ENCODE measurements around the gene MED27.

Gene MED27

GRCh38 chr9:131845305-131846298 is 234.1 kb downstream of the MED27 start:
- DNase-seq = no peak

DNA sequence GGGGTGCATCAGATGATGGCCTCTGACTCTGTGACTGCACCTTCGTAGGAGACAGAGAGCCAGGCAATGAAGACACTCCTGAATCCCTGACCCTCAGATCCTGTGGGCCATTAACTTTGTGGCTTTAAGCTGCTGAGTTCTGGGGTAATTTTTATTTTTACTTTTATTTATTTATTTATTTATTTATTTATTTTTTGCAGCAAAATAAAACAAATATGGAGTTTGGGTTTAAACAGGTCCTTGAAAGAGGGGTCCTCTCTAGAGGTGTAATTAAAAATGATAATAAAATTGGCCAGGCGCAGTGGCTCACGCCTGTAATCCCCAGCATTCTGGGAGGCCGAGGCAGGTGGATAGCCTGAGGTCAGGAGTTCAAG is 234.9 kb downstream of the MED27 start:
- no peak for DNase-seq

DNA sequence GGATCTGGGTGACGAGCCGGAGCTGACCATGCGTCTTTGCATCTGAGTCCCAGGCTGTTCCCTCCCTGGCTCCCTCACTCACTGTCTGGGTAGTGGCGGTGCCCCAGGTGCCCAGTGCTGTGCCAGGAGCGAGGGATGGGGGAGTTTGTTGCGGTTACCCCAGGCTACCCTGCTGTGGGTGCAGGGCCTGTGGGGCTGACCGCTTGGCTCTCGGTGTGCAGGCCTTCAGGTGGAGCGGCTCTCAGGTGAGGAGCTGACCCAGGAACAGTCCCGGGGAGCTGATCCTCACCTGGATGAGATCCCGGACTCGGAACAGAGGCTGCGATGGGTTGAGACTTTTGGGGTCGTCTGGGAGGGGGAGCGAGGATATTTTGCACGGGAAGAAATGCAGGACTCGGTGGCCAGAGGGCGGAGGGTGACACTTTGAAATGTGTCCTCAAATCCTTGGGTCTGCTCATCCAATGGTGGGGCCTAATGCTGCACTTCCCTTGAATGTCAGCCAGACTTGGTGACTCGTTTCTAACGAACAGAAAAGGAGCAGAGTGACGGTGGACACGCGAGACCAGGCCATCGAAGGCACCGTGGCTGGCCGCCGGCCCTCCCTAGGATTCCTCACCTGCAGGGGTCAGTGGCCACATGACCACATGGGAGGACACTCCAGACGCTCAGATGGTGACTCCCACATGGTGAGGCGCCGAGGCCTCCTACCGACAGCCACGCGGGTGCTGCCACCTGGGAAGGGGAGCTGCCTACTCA is 235.5 kb downstream of the MED27 start:
- no peak for DNase-seq

- DNase-seq = no peak
Observed at GRCh38 chr9:131841765-131842318, 237.8 kb downstream of the MED27 start.

GRCh38 chr9:131840751-131841702 is 238.6 kb downstream of the MED27 start:
- DNase-seq = no peak

DNA sequence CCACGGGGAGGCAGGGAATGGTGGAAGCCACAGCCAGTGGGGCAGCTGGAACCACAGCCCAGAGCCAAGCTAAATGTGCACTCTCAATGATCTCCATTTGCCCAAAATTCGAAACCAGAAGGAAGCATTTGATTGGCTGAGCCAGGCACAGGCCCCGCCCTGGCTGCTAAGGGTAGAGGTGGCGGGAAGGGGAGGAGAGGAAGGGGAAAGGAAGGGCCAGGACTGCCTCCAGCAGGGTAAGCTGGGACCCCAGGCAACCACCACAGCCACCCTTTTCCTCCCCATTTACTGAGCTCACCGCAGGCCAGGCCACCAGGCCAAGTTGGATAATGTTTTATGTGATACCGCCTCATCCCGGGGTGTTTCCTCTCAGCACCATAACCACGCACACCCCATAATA is 239.4 kb downstream of the MED27 start:
- DNase-seq = no peak

GRCh38 chr9:131839281-131840084 is 240.2 kb downstream of the MED27 start:
- DNase-seq = no peak

GRCh38 chr9:131838530-131839280 is 241.0 kb downstream of the MED27 start:
- DNase-seq = no peak

- DNase-seq = no peak
Observed at GRCh38 chr9:131837836-131838235, 241.8 kb downstream of the MED27 start.

- no peak for DNase-seq
Observed at GRCh38 chr9:131837316-131837715, 242.4 kb downstream of the MED27 start.

DNA sequence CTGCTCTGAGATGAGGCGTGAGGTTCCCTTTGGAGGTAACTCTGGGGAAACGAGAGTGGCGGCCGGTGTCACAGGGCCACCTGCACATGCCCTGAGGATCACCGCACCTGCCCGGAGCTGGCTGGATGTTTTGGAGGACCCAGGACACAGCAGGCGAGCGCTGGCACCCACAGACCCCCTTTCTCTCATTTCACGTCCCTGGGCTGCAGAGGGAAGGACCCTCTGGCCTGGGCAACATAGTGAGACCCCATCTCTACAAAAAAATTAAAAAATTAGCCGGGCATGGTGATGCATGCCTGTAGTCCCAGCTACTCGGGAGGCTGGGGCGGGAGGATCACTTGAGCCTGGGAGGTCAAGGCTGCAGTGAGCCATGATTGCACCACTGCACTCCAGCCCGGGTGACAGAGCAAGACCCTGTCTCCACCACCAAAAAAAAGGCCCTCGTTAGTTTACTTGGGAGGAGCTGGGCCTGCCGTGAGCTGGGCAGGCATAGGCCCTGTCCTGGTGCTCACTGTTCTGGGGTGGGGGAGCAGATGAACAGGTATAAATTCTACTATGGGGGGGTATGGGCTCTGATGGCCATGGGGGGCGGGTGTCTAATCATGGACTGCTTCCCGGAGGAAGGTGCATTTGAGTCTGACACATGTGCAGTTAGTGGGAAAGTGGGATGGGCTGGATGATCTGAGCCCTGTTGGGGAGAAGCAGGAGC is 242.9 kb downstream of the MED27 start:
- no peak for DNase-seq

DNA sequence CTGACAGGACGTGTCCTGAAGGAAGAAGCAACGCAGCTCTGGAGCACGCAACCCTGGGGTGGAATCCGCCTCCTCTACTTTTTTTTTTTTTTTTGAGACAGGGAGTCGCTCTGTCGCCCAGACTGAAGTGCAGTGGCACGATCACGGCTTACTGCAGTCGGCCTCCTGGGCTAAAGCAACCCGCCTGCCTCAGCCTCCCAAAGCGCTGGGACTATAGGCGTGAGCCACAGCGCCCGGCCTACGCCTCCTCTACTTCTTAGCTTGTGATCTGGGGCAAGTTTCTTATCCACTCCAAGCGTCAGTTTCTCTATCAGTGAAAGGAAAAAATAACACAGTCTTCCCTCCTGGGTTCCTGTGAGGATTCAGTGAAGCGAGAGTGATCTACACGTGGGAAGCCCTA is 243.6 kb downstream of the MED27 start:
- DNase-seq = no peak

DNA sequence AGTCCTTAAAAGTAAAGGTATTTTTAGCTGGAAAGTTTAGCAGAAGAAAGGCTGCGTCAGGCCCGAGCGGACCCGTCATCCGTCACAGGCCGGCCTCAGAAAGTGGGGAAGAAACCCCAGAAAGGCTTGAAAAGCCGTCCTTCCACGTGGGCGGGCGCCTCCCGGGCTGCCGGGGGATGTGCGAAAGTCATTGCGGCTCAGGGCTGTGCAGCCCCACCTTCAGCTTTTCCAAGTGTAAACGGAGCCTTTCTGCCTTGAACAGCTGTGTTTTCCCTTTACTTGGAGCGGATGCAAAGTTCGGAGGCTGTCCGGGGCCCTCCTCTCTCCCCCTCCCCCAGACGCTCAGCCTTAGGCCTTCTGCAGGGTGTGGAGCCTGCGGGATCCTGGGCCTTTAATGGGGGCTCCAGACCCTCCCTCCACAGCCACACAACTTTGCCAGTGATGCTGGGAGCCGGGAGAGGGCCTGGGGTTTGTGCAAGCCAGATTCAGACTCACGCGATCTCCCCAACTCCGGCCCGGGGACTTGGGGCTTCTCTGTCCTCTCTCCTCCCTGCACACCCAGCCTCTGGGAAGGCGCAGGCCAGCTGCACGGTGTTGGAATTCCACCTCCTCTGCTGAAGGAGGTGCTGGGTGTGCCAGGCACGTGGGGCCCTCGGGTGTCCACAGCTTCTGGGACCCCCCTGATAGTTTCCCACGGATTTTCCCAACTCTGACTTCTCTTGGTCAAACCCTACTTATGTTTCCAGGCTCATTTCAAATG is 244.3 kb downstream of the MED27 start:
- DNase-seq = no peak

DNA sequence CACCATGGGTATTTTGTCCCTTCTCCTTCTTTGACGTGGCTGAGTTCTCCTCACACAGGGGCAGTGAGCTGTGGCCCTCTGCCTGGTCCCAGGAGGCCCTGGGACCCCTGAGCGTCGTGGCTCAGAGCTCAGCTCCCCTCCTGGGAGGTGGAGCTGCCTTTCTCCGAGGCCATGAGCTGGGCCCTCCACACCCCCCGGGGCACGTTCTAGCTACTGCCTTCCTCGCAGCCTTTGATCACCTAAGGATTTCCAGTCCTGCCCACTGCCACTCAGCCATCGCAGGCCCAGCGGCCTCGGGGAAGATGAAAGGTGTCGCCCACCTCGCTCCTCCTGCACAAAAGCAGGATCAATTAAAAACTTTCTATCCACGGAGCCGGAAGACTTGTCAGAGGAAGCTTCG is 244.9 kb downstream of the MED27 start:
- DNase-seq = no peak

GRCh38 chr9:131833906-131834305 is 245.8 kb downstream of the MED27 start:
- DNase-seq = no peak

DNA sequence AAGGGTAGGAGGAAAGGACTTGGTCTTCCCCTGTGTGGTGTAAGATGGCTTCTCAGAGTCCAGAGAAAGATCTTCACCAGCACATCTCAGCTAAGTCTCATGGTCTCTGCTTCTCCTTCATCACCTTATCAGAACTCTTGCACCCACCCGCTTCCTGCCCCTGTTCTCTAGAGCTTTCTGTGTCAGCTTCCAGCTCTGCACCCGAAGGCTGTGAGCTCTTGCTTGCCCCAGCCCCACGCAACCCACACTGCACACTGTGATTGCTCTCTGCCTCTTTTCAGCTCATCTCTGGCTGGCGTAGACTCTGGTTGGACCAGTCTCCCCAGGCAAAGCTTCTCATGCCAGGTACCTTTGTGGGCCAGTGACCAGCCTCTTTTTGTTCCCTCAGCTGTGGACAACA is 246.6 kb downstream of the MED27 start:
- DNase-seq = no peak

- no peak for DNase-seq
Observed at GRCh38 chr9:131831380-131832165, 248.1 kb downstream of the MED27 start.

DNA sequence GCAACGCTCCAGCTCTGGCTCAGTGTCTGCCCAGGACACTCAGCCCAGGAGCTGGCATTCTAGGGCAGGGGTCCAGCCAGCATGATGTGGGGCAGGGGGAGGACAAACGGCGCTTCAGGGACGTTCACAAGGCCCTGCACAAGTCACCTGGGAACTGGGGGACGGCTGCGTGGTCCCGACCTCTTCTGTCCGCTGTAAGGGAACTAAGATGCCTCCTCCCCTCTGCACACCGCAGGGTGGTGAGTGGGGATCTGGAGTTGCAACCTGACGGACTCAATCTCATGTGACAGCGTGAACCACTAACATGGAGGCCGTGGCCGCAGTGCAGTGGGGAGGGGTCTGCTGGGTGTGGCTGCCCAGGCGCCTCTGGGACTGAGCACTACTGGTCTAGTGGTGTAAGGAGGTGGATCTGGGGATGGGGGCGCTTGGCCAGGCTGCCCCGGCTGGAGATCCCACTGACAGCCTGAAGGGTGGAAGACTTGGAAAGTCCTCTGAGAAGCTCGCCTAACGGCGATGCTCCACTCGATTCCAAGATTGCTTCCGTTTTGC is 251.8 kb downstream of the MED27 start:
- no peak for DNase-seq
